SK-N-SH (cell line): ENCODE measurements around the gene PLEKHG1. TPM values are rescaled to one million over a fixed set of nuclear protein-coding genes. Genes with fewer than 3 reads are reported as not detected.

Source experiments
- CTCF ChIA-PET: fragments of 300-600, 350-600 bp; formaldehyde crosslinking; extraction: SDS; loops from one replicate; lab custom pipeline; 2021; lab: Yijun Ruan, JAX
- POLR2A ChIA-PET: fragments of 350-600 bp; sonication (Branson Sonifier 250); formaldehyde crosslinking; extraction: SDS; loops from one replicate; lab custom pipeline; 2020; ENCODE audit warnings: antibody characterized with exemption, inconsistent platforms; lab: Yijun Ruan, JAX
- DNase-seq: peaks from one replicate; pipeline ENCODE4 v3.0.0; 2012
- H2AFZ ChIP-seq: fragments of 200-600 bp; sonication (generic); 2 replicates; pipeline ENCODE4 v1.8.1; 2016; ENCODE audit warnings: antibody characterized with exemption, mild to moderate bottlenecking, low read depth
- H3F3A ChIP-seq: fragments of 200-600 bp; sonication (generic); replicated peaks from 2 replicates; pipeline ENCODE3; 2016; ENCODE audit warnings: antibody characterized with exemption, mild to moderate bottlenecking; ENCODE audit not compliant: insufficient read depth
- H3K27ac ChIP-seq, 2 experiments: fragments of 200-500 bp in 1 of 2; fragments of 200-600 bp in 1 of 2; sonication (Bioruptor generic) in 1 of 2; sonication (generic), shearing (Covaris generic) in 1 of 2; 2 replicates each; pipeline versions ENCODE4 v1.5.1 to v1.6.1; 2014 to 2016; ENCODE audit warnings: low read depth in 2 of 2, inconsistent platforms in 1 of 2, low read length in 1 of 2, mild to moderate bottlenecking in 1 of 2, mixed read lengths in 1 of 2
- H3K27me3 ChIP-seq: fragments of 200-600 bp; sonication (generic), shearing (Covaris generic); 2 replicates; pipeline ENCODE4 v1.6.1; 2016; ENCODE audit warnings: mixed run types; ENCODE audit not compliant: insufficient read depth
- H3K36me3 ChIP-seq, 2 experiments: fragments of 200-500 bp in 1 of 2; fragments of 200-600 bp in 1 of 2; sonication (Bioruptor generic) in 1 of 2; sonication (generic) in 1 of 2; replicated peaks in 1 of 2; 2 replicates each; pipeline versions ENCODE3 to v1.5.1; 2014 to 2016; ENCODE audit warnings: low read length in 1 of 2, mild to moderate bottlenecking in 1 of 2; ENCODE audit not compliant: insufficient read depth in 2 of 2, control insufficient read depth in 1 of 2
- H3K4me1 ChIP-seq, 2 experiments: fragments of 200-500 bp in 1 of 2; fragments of 200-600 bp in 1 of 2; sonication (Bioruptor generic) in 1 of 2; sonication (generic), shearing (Covaris generic) in 1 of 2; 2 replicates each; pipeline versions ENCODE4 v1.5.1 to v1.6.1; 2014 to 2016; ENCODE audit warnings: low read depth in 1 of 2, low read length in 1 of 2, mixed run types in 1 of 2; ENCODE audit not compliant: insufficient read depth in 2 of 2, control insufficient read depth in 1 of 2
- H3K4me2 ChIP-seq: fragments of 200-600 bp; sonication (generic), shearing (Covaris generic); 2 replicates; pipeline ENCODE4 v1.6.1; 2017; ENCODE audit warnings: mixed run types
- H3K4me3 ChIP-seq, 2 experiments: fragments of 200-500 bp in 1 of 2; fragments of 200-600 bp in 1 of 2; sonication (Bioruptor generic) in 1 of 2; sonication (generic), shearing (Covaris generic) in 1 of 2; 2 replicates each; pipeline versions ENCODE4 v1.5.1 to v1.8.1; 2014 to 2016; ENCODE audit warnings: low read depth in 2 of 2, inconsistent platforms in 1 of 2, low read length in 1 of 2, mild to moderate bottlenecking in 1 of 2, mixed read lengths in 1 of 2, moderate library complexity in 1 of 2
- H3K79me2 ChIP-seq: fragments of 200-600 bp; sonication (generic); 2 replicates; pipeline ENCODE4 v1.8.1; 2017; ENCODE audit warnings: mild to moderate bottlenecking; ENCODE audit not compliant: insufficient read depth
- H3K9ac ChIP-seq: fragments of 200-600 bp; sonication (generic); 2 replicates; pipeline ENCODE4 v1.6.1; 2017; ENCODE audit warnings: mixed run types
- H3K9me2 ChIP-seq: fragments of 200-600 bp; sonication (generic); 2 replicates; pipeline ENCODE4 v1.6.1; 2017; ENCODE audit warnings: mixed run types
- H3K9me3 ChIP-seq: fragments of 200-600 bp; sonication (generic); 2 replicates; pipeline ENCODE4 v1.6.1; 2017; ENCODE audit warnings: mixed run types, mild to moderate bottlenecking, moderate library complexity
- H4K20me1 ChIP-seq: fragments of 200-600 bp; sonication (generic); 2 replicates; pipeline ENCODE4 v1.6.1; 2017; ENCODE audit warnings: mild to moderate bottlenecking, mixed run types; ENCODE audit not compliant: insufficient read depth
- CHD2 ChIP-seq: fragments of 150-350 bp; IDR thresholded peaks from 2 replicates; pipeline ENCODE4 v1.6.1; 2018; ENCODE audit warnings: low read length; ENCODE audit not compliant: partially characterized antibody
- FOXJ3 ChIP-seq: sonication (generic); formaldehyde crosslinking; IDR thresholded peaks from 2 replicates; pipeline ENCODE4 v1.5.1; 2020; ENCODE audit warnings: mild to moderate bottlenecking, missing genetic modification reagents
- GABPA ChIP-seq: IDR thresholded peaks from 2 replicates; pipeline ENCODE4 v1.4.0; 2012; ENCODE audit warnings: low read depth, mild to moderate bottlenecking
- GATA2 ChIP-seq: sonication (generic); formaldehyde crosslinking; IDR thresholded peaks from 2 replicates; pipeline ENCODE4 v1.5.0; 2020; ENCODE audit warnings: mild to moderate bottlenecking, missing genetic modification reagents
- MEF2A ChIP-seq: IDR thresholded peaks from 2 replicates; pipeline ENCODE4 v1.4.0; 2012; ENCODE audit warnings: low read depth, borderline replicate concordance
- MXI1 ChIP-seq: IDR thresholded peaks from 2 replicates; pipeline ENCODE4 v1.6.1; 2012; ENCODE audit warnings: mild to moderate bottlenecking, low read depth, low read length, improper control_type of control experiment
- NFIC ChIP-seq: IDR thresholded peaks from 2 replicates; pipeline ENCODE4 v1.4.0; 2012; ENCODE audit warnings: borderline replicate concordance
- PBX3 ChIP-seq: IDR thresholded peaks from 2 replicates; pipeline ENCODE4; 2012
- RAD21 ChIP-seq: IDR thresholded peaks from 2 replicates; pipeline ENCODE4 v1.6.1; 2012; ENCODE audit warnings: mild to moderate bottlenecking, low read length
- RCOR1 ChIP-seq: fragments of 150-350 bp; IDR thresholded peaks from 2 replicates; pipeline ENCODE4 v1.6.1; 2017; ENCODE audit warnings: antibody characterized with exemption, low read length
- RFX5 ChIP-seq: IDR thresholded peaks from 2 replicates; pipeline ENCODE4 v1.6.1; 2012; ENCODE audit warnings: mild to moderate bottlenecking, improper control_type of control experiment, low read length
- RXRA ChIP-seq: IDR thresholded peaks from 2 replicates; pipeline ENCODE4 v1.4.0; 2012; ENCODE audit warnings: low read depth, mild to moderate bottlenecking, borderline replicate concordance
- SIN3A ChIP-seq: IDR thresholded peaks from 2 replicates; pipeline ENCODE4 v1.6.1; 2012; ENCODE audit warnings: low read depth, mild to moderate bottlenecking, low read length, moderate library complexity, borderline replicate concordance
- USF2 ChIP-seq: fragments of 150-350 bp; IDR thresholded peaks from 2 replicates; pipeline ENCODE4 v1.6.1; 2017; ENCODE audit warnings: antibody characterized with exemption, low read length, low read depth, borderline replicate concordance
- ZBTB33 ChIP-seq: IDR thresholded peaks from 2 replicates; pipeline ENCODE4 v1.4.0; 2012; ENCODE audit warnings: low read depth, borderline replicate concordance
- WGBS: methylation state at CpG from one replicate; pipeline ENCODE4 v1.1.6; 2017; ENCODE audit warnings: low lambda C conversion rate; 5-methylcytosine and 5-hydroxymethylcytosine counted together
- polyA plus RNA-seq, 3 experiments: library from polyadenylated mRNA; depleted of rRNA; stranded (reverse); fragments of >200 nt; gene quantifications; 2 replicates each; pipeline ENCODE4 v1.2.3, GENCODE V29; 2012

PLEKHG1 gene
- polyA plus RNA-seq, 1 of the 3 experiments (the other 2 are of a cell fraction) = 0.02 TPM

- TF ChIP-seq ZBTB33 = no peak
- no peak for TF ChIP-seq RXRA
- TF ChIP-seq GATA2 (CRISPR knock-in tag) = no peak
- TF ChIP-seq USF2 = no peak
Measured at GRCh38 chr6:150624191-150624590, 24.5 kb downstream of the PLEKHG1 start (continued).

- Histone ChIP-seq H4K20me1 (no peaks in the 10 kb centered on the region), H3F3A (no peaks in the 10 kb centered on the region), H2AFZ (no peak overlapping the region), H3K27me3 (no peaks in the 10 kb centered on the region), H3K9me3 (no peaks in the 10 kb centered on the region), H3K27ac (no peak overlapping the region), H3K4me1 (no peaks in the 10 kb centered on the region), H3K4me2 (no peak overlapping the region), H3K4me3 (no peak overlapping the region)
- POLR2A ChIA-PET = no interaction called here
- 18% methylated on average over 4 of the region's 4 CpGs for WGBS
- no peak for DNase-seq
- TF ChIP-seq FOXJ3 (CRISPR knock-in tag) = no peak
- no peak for TF ChIP-seq PBX3
- no peak for TF ChIP-seq GABPA
- TF ChIP-seq, all 33 proteins: peak for 0
- no peaks in the 10 kb centered on the region for H3K79me2 ChIP-seq
- H3K9me2 ChIP-seq = no peaks in the 10 kb centered on the region
- CTCF ChIA-PET = no interaction called here
- H3K36me3 ChIP-seq = no peaks in the 10 kb centered on the region
- H3K9ac ChIP-seq = no peak overlapping the region
Measured at GRCh38 chr6:150625927-150626326, 26.2 kb downstream of the PLEKHG1 start.

GRCh38 chr6:150627154-150627553 lies 27.5 kb downstream of the PLEKHG1 start:
- POLR2A ChIA-PET = no interaction called here
- Histone ChIP-seq H3K9ac (no peak overlapping the region), H3K36me3 (no peaks in the 10 kb centered on the region), H2AFZ (no peak overlapping the region), H3K4me1 (no peaks in the 10 kb centered on the region), H3K4me2 (no peak overlapping the region), H3K27ac (no peak overlapping the region), H3K79me2 (no peaks in the 10 kb centered on the region), H3K4me3 (no peak overlapping the region), H4K20me1 (no peaks in the 10 kb centered on the region), H3K27me3 (no peaks in the 10 kb centered on the region), H3K9me3 (no peaks in the 10 kb centered on the region), H3F3A (no peaks in the 10 kb centered on the region), H3K9me2 (no peaks in the 10 kb centered on the region)
- TF ChIP-seq RAD21 = no peak
- TF ChIP-seq RCOR1 = no peak
- no peak for TF ChIP-seq MXI1
- TF ChIP-seq MEF2A = no peak
- no peak for TF ChIP-seq RFX5
- no peak for TF ChIP-seq CHD2
- TF ChIP-seq USF2 = no peak
- TF ChIP-seq SIN3A = no peak
- TF ChIP-seq NFIC = no peak
- DNase-seq = no peak
- CTCF ChIA-PET = no interaction called here
